GM23338 (cell line): ENCODE measurements around the gene GAK. TPM values are rescaled to one million over a fixed set of nuclear protein-coding genes. Genes with fewer than 3 reads are reported as not detected.

Experiments
- ATAC-seq: fragments of 200-7000 bp; cut with Tn5 transposase; 3 replicates; pipeline ENCODE4 v1.9.1; 2020
- DNase-seq: peaks from one replicate; pipeline ENCODE4 v3.0.0-alpha.2; 2015; ENCODE audit warnings: low spot score
- H2AFZ ChIP-seq: fragments of 200-600 bp; sonication (generic); 2 replicates; pipeline ENCODE4 v1.8.0; 2016; ENCODE audit warnings: antibody characterized with exemption, mild to moderate bottlenecking, moderate library complexity
- H3F3A ChIP-seq: fragments of 200-600 bp; sonication (generic); replicated peaks from 2 replicates; pipeline ENCODE4 v1.8.0; 2017; ENCODE audit warnings: antibody characterized with exemption, mixed run types, low read depth
- H3K27ac ChIP-seq: fragments of 200-600 bp; sonication (generic); 2 replicates; pipeline ENCODE4 v1.6.1; 2016; ENCODE audit warnings: low read depth
- H3K27me3 ChIP-seq: fragments of 200-600 bp; sonication (generic); 2 replicates; pipeline ENCODE4 v1.8.0; 2016; ENCODE audit warnings: mild to moderate bottlenecking, mixed run types, moderate library complexity; ENCODE audit not compliant: insufficient read depth
- H3K36me3 ChIP-seq: fragments of 200-600 bp; sonication (generic); 2 replicates; pipeline ENCODE4 v1.8.0; 2016; ENCODE audit warnings: mild to moderate bottlenecking; ENCODE audit not compliant: insufficient read depth
- H3K4me1 ChIP-seq: fragments of 200-600 bp; sonication (generic); 2 replicates; pipeline ENCODE4 v1.8.0; 2016; ENCODE audit warnings: mild to moderate bottlenecking, moderate library complexity; ENCODE audit not compliant: insufficient read depth
- H3K4me2 ChIP-seq: fragments of 200-600 bp; sonication (generic); 2 replicates; pipeline ENCODE4 v1.7.1; 2017; ENCODE audit warnings: mixed run types
- H3K4me3 ChIP-seq: fragments of 200-600 bp; sonication (generic); 2 replicates; pipeline ENCODE4 v1.6.1; 2016; ENCODE audit warnings: mixed run types
- H3K79me2 ChIP-seq: fragments of 200-600 bp; sonication (generic); replicated peaks from 2 replicates; pipeline ENCODE4 v1.8.0; 2017; ENCODE audit warnings: mild to moderate bottlenecking; ENCODE audit not compliant: insufficient read depth
- H3K9me2 ChIP-seq: fragments of 200-600 bp; sonication (generic); 2 replicates; pipeline ENCODE4 v1.8.0; 2017; ENCODE audit not compliant: insufficient read depth
- H4K20me1 ChIP-seq: fragments of 200-600 bp; sonication (generic); replicated peaks from 2 replicates; pipeline ENCODE4 v1.8.0; 2017; ENCODE audit warnings: mild to moderate bottlenecking; ENCODE audit not compliant: insufficient read depth
- H3K27ac Mint-ChIP-seq: 2 replicates; pipeline ENCODE4 v1.8.0; 2020; ENCODE audit warnings: inconsistent platforms, mild to moderate bottlenecking, moderate library complexity, mixed read lengths
- H3K27me3 Mint-ChIP-seq: 3 replicates; pipeline ENCODE4 v1.8.0; 2022; ENCODE audit warnings: low read depth, mild to moderate bottlenecking, moderate library complexity, mixed read lengths, inconsistent platforms; ENCODE audit not compliant: insufficient read depth, poor library complexity
- H3K36me3 Mint-ChIP-seq: 3 replicates; pipeline ENCODE4 v1.8.0; 2021; ENCODE audit warnings: low read depth, mild to moderate bottlenecking, inconsistent platforms, moderate library complexity, mixed read lengths
- H3K4me1 Mint-ChIP-seq: 3 replicates; pipeline ENCODE4 v1.8.0; 2020; ENCODE audit warnings: mild to moderate bottlenecking, inconsistent platforms, mixed read lengths
- H3K4me3 Mint-ChIP-seq: 3 replicates; pipeline ENCODE4 v1.8.0; 2021; ENCODE audit warnings: moderate library complexity, mild to moderate bottlenecking, inconsistent platforms, mixed read lengths
- H3K9me3 Mint-ChIP-seq: 3 replicates; pipeline ENCODE4 v1.8.0; 2020; ENCODE audit warnings: moderate library complexity, mild to moderate bottlenecking, inconsistent platforms, mixed read lengths
- CREB1 ChIP-seq: fragments of 250-450 bp; sonication (Bioruptor Pico); IDR thresholded peaks from 2 replicates; pipeline ENCODE4 v1.5.0; 2020; ENCODE audit warnings: low read depth, mild to moderate bottlenecking, moderate library complexity
- CTCF ChIP-seq, 2 experiments: fragments of 200-600 bp in 1 of 2; sonication (generic) in 1 of 2; conservative IDR thresholded peaks; 2 replicates each; pipeline versions ENCODE4 v1.5.1 to v1.6.1; 2016 to 2017; ENCODE audit warnings: antibody characterized with exemption in 2 of 2, low read depth in 2 of 2, mild to moderate bottlenecking in 2 of 2, moderate library complexity in 1 of 2
- EZH2 ChIP-seq: fragments of 200-600 bp; sonication (generic); IDR thresholded peaks from one replicate; pipeline ENCODE4 v1.8.0; 2017; ENCODE audit warnings: antibody characterized with exemption, mild to moderate bottlenecking, low read depth; ENCODE audit not compliant: unreplicated experiment
- JUNB ChIP-seq: IDR thresholded peaks from one replicate; pipeline ENCODE4 v1.6.1; 2016; ENCODE audit warnings: antibody characterized with exemption; ENCODE audit not compliant: unreplicated experiment
- NANOG ChIP-seq: IDR thresholded peaks from 2 replicates; pipeline ENCODE4 v1.6.1; 2016; ENCODE audit warnings: antibody characterized with exemption, borderline replicate concordance
- POLR2AphosphoS5 ChIP-seq: IDR thresholded peaks from 2 replicates; pipeline ENCODE4 v1.6.1; 2016; ENCODE audit warnings: antibody characterized with exemption, low read depth
- REST ChIP-seq: IDR thresholded peaks from one replicate; pipeline ENCODE4 v1.6.1; 2018; ENCODE audit warnings: antibody characterized with exemption; ENCODE audit not compliant: unreplicated experiment
- STAT1 ChIP-seq: IDR thresholded peaks from one replicate; pipeline ENCODE4 v1.6.1; 2016; ENCODE audit warnings: antibody characterized with exemption; ENCODE audit not compliant: unreplicated experiment
- ZNF114 ChIP-seq: fragments of 250-450 bp; sonication (Bioruptor Pico); IDR thresholded peaks from 2 replicates; pipeline ENCODE4 v1.5.0; 2020; ENCODE audit warnings: mild to moderate bottlenecking, moderate library complexity
- polyA plus RNA-seq: library from polyadenylated mRNA; unstranded; fragments of >200 nt; fragmentation: Nextera tagmentation; extraction: Ambion mirVana; gene quantifications from 2 replicates; pipeline ENCODE4 v1.2.1, GENCODE V29; 2016
- total RNA-seq: library from RNA; depleted of rRNA; stranded (reverse); fragments of >200 nt; shearing (Covaris generic); gene quantifications from 2 replicates; pipeline ENCODE4 v1.2.3, GENCODE V29; 2014

The GAK gene
- total and polyA plus RNA-seq, 2 experiments from 2014 or later: 48.5 to 124 TPM

- no peak overlapping the region for H3K27ac Mint-ChIP-seq
Observed at GRCh38 chr4:836750-837301, 95.3 kb downstream of the GAK start.

GRCh38 chr4:836003-836511 lies 96.1 kb downstream of the GAK start:
- H4K20me1 ChIP-seq: no peaks in the 10 kb centered on the region
- no peak overlapping the region for H3K4me3 Mint-ChIP-seq
- no peaks in the 10 kb centered on the region for H3K4me1 Mint-ChIP-seq
- H3K4me3 ChIP-seq: no peak overlapping the region
- no peaks in the 10 kb centered on the region for H3K27me3 ChIP-seq
- H3K9me3 Mint-ChIP-seq: peaks cover 15% of the 10 kb centered on the region
- H3F3A ChIP-seq: no peaks in the 10 kb centered on the region
- H3K27ac Mint-ChIP-seq: no peak overlapping the region
- no peaks in the 10 kb centered on the region for H3K79me2 ChIP-seq
- peaks cover 5% of the 10 kb centered on the region; the same call in 1 of the 3 replicates for H3K36me3 Mint-ChIP-seq
- no peaks in the 10 kb centered on the region for H3K36me3 ChIP-seq
- peaks cover 3% of the 10 kb centered on the region for H3K27me3 Mint-ChIP-seq
- no peak for ATAC-seq
- no peak overlapping the region for H2AFZ ChIP-seq
- H3K4me2 ChIP-seq: no peak overlapping the region
- H3K27ac ChIP-seq: no peak overlapping the region
- H3K9me2 ChIP-seq: no peaks in the 10 kb centered on the region
- no peaks in the 10 kb centered on the region for H3K4me1 ChIP-seq
- DNase-seq: no peak
- no peak for TF ChIP-seq NANOG
- TF ChIP-seq STAT1: no peak
- TF ChIP-seq JUNB: no peak
- no peak for TF ChIP-seq POLR2AphosphoS5
- no peak for TF ChIP-seq ZNF114 (CRISPR knock-in tag)
- no peak for TF ChIP-seq CTCF (conservative IDR thresholded peaks at IDR 0.05; ENCODE audit: low read depth in 2 of 2)
- no peak for TF ChIP-seq CREB1 (CRISPR knock-in tag)
- no peak for TF ChIP-seq REST
- no peak for TF ChIP-seq EZH2

More at GRCh38 chr4:836750-837301, 95.3 kb downstream of the GAK start:
- no peaks in the 10 kb centered on the region for H3K79me2 ChIP-seq
- TF ChIP-seq JUNB: no peak
- no peak for TF ChIP-seq NANOG
- TF ChIP-seq STAT1: no peak
- no peak for TF ChIP-seq POLR2AphosphoS5
- no peak for TF ChIP-seq ZNF114 (CRISPR knock-in tag)
- no peak for TF ChIP-seq CREB1 (CRISPR knock-in tag)
- TF ChIP-seq REST: no peak
- no peaks in the 10 kb centered on the region for H3F3A ChIP-seq
- no peak overlapping the region for H3K4me3 Mint-ChIP-seq
- no peaks in the 10 kb centered on the region for H4K20me1 ChIP-seq
- H3K27ac ChIP-seq: no peak overlapping the region
- no peak overlapping the region for H3K4me2 ChIP-seq
- H3K27me3 Mint-ChIP-seq: peaks cover 3% of the 10 kb centered on the region
- peaks cover 5% of the 10 kb centered on the region; the same call in 2 of the 3 replicates for H3K36me3 Mint-ChIP-seq
- no peaks in the 10 kb centered on the region for H3K36me3 ChIP-seq
- ATAC-seq (no peak), DNase-seq (no peak)
- no peak overlapping the region for H2AFZ ChIP-seq
- H3K27me3 ChIP-seq: no peaks in the 10 kb centered on the region
- H3K9me2 ChIP-seq: no peaks in the 10 kb centered on the region
- no peaks in the 10 kb centered on the region for H3K4me1 ChIP-seq
- peaks cover 15% of the 10 kb centered on the region for H3K9me3 Mint-ChIP-seq
- H3K4me3 ChIP-seq: no peak overlapping the region
- no peaks in the 10 kb centered on the region for H3K4me1 Mint-ChIP-seq
